Activated CD8-positive, alpha-beta memory T cell treated with anti-CD3 and anti-CD28 coated beads for 1 hour (primary cell): ENCODE measurements around the gene SUSD6.
"Not testable (repeated sequence)": the region's sequence is repeated elsewhere in the genome, so short reads cannot be mapped to it uniquely, and the experiment has no call there.

Source experiments
- DNase-seq, 2 donors: peaks; one replicate each; pipeline ENCODE4 v3.0.0-alpha.2; 2020; ENCODE audit warnings: low read depth in 1 of 2; ENCODE audit errors: extremely low read depth in 1 of 2

Gene SUSD6

DNA sequence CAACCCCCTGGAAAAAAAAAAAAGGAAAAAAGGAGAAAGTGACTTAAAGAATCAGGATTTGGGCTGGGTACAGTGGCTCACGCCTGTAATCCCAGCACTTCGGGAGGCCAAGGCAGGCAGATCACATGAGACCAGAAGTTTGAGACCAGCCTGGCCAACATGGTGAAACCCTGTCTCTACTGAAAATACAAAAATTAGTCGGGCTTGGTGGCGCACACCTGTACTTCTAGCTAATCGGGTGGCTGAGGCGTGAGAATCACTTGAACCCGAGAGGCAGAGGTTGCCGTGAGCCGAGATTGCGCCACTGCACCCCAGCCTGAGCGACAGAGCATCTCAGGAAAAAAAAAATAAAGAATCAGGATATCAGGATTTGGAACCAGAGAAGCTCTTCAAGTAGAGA lies 36.2 kb downstream of the SUSD6 start:
- DNase-seq: not testable (repeated sequence)

DNA sequence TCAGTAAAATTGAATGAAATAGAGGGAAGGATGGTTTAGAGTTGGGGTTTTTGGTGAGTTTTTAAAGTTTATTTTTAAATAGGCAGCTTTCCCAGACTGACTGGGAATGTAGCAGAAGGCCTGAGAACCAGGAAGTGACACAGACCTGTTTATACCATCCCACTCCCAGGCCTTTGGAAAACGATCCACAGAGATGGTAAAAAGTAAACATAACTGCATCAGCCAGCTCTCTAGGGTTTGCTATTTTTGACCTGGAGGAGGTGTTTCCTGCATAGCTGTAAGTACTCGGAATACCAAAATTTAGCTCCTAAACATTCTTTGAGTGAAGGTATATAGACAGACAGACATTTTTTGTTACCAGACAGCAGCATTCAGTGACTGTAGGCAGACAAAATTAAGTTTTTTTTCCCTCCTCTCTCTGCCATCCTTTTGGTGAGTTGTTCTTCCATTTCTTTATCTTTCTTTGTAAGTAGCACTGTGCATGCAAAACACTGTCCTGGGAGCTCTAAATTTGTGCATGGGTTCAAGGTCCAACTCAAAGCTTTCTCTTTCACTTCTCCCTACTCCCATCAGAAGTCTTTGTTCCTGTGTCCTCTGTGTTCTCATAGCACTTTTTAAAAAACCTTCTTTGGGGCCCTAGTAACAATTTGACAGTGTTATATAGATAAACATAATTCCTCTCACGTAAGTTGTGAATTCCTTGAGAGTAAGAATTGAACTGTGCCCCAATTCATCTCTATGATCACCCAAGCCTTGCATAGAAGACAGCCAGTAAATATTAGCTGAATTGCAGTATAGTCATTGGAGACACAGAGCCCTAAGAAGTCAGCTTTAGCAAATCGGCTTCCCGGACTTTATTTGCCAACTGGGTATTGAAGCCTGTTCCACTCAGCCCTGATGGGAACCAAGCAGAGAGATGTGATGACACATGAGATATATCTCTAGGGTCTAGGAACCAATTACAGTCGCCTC lies 37.4 kb downstream of the SUSD6 start:
- no peak for DNase-seq

DNA sequence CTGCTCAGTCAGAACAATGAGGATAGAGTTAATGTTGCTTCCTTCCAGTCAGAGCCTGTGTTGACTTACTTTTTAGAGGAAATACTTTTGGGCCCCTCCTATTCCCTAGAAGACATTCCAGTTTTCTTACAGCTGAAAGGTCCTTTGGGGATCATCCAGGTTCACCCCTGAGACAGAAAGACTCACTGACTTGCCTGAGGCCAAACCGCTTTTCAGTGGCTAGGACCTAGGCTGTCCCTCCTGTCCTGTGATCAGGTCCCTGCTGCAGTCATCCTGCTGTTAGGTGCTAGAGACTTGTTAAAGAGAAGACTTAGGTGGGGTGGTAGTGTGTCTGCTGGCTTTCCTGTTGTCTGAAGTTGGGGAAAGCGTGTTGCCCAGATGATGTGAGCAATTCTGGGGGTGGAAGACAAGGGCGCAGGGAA lies 39.6 kb downstream of the SUSD6 start:
- DNase-seq: no peak

DNA sequence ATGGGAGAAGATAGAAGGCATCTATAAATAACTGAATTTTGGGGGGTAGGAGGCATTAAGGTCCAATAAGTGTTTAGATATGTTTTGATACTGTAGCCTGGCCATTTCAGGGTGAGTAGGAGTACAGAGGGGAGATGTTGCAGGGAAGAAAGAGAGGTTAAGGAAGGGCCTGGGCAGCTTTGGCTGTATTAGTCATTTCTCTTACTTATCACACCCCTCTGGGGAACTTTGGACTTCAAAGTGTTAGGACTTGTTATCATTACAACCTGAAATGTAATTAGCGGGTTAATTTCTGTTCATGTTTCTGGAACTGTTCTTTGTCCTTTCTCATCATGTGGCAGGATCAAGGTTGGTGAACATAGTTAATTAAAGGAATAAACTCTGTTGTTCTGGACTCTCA lies 40.3 kb downstream of the SUSD6 start:
- no peak for DNase-seq

DNA sequence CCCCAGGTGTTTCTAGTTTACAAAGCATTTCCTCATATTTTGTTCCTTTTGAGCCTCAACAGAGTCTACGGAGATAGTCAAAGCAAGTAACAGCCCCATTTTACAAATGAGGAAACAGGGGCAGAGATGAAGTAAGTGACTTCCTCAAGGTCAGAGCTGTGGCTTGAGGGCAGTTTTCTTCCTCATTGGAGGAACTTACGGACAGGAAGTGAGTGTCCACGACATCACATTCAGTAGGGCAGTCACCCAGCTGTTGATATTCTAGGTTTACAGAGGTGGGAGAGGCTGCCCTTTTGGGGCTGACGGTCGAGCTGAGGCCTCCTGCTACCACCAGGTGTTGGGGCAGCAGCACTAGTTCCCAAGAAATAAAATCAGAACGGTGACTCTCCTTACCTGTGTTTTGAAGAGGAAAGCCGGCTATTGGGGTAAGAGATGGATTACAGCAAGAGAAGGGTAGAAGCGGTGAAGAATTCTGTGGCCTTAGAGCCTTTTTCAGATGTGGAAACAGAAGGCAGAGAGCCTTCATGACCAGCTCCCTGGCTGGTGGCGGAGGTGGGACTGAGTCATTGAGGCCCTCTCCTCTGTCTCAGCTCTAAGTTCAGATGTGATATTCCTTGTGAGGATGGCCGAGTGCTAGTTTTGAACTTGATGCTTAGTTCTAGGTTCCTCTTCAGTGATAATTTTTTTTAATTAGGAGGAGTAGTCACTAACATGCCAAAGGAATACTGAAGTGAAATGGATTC lies 41.7 kb downstream of the SUSD6 start:
- DNase-seq: no peak

DNA sequence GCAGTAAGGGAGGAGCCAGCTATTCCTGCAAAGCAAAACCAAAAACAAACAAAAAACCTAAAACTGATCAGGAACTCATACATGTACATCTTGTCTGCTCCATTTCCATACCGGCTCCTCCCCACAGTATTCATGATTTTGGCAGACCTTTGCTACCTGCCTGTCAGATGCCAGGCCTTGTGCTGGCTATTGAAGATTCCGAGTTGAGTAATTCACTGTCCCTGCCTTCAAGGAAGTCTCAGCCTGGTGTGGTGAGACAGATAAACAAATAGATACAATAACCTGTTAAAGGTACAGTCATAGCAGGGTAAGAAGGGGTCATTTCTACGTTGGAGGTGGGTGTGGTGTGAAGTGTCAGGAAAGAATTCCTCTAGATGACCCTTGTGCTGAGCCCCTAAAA lies 42.7 kb downstream of the SUSD6 start:
- no peak for DNase-seq

DNA sequence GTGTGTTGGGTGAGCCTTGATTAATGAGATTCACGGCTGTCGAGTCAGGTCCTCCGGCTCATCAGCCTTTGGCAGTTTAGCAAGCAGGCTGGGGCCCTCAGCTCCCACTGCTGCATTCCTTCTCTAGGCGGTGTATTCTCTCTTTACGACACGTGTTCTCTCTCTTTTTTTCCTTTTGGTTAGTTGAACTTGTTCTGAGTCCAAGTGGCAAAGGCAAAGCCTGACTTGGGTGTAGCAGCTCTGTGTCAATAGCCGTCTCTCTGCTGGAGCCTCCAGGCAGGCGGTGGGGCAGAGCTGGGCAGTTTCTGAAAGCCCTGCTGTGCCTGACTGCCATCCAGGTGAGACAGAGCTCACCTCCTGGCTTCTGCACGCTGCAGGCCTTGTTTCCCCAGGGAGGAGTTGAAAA lies 46.6 kb downstream of the SUSD6 start:
- no peak for DNase-seq

DNA sequence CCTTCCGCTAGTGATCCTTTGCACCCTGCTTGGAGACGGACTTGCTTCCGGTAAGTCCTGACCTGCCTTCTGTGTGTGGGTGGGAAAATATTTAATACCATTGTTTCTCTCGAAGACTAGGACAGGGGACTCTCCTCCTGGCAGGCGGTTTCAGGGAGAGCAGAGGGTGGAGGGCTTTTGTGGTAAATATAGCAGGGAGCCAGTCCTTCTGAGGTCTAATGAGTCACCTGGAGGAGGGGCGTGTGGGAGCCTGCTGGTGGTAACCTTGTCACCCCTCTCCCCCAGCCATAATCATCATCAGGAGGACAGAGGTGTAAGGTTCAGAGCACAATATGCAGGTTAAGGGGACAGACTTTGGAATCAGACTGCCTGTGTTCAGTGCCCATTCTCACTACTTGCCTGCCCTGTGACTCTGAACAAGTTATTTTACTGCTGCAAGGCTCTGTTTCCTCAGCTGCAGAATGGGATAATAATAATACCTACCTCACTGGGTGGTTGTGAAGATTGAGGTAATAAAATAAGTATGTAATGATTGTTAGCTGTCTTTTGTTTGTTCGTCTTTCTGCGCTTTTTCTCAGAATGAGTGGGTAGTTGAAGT lies 47.4 kb downstream of the SUSD6 start:
- no peak for DNase-seq

DNA sequence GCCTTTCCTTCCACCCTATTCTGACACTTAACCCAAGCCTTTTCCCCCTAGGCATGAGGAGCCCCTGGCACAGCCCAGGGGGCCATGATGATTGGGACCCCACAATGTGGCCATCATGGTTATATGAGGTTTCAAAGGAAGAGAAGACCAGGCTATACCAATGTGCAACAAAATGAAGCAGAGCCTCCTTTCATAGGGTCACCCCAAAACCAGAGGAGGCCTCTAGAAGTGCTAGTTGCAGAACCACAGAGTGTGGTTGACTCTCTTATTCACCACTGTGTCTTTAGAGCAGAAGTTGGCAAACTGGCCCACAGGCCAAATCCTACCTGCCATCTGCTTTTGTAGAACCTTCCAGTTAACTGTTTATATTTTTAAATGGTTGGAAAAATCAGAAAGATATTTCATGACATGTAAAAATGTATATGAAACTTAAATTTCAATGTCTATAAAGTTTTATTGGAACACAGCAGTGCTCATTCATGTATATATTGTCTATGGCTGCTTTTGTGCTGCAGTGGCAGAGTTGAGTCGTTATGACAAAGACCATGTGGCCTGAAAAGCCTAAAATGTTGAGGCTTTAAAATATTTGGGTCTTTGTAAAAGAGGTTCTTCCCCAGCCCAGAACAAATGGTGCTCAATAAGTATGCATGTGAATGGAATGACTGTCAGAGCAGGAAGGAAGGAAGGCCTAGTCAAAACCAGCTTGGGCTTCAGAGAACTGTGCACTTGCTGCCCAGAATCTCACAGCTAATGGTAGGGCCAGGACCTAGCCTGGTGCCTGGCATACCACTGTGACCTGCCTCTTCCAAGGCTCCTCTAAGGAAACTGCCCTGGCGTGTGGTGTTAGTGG lies 49.2 kb downstream of the SUSD6 start:
- no peak for DNase-seq

DNA sequence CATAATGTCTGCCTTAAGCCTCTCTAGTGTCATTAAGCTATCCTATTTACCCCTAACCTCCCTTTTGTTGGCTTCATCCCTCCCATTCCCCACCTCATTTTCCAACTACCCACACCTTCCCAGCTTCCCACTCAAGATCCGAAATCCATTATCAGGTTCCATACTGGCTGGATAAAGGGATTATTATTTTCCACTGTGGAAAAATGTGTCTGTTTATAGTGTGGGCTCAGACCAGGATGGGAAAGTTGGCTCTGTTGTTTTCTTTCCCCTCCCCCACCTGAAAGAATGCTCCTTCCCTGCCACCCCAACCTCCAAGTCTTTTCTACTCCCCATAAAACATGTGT lies 49.8 kb downstream of the SUSD6 start:
- no peak for DNase-seq

DNA sequence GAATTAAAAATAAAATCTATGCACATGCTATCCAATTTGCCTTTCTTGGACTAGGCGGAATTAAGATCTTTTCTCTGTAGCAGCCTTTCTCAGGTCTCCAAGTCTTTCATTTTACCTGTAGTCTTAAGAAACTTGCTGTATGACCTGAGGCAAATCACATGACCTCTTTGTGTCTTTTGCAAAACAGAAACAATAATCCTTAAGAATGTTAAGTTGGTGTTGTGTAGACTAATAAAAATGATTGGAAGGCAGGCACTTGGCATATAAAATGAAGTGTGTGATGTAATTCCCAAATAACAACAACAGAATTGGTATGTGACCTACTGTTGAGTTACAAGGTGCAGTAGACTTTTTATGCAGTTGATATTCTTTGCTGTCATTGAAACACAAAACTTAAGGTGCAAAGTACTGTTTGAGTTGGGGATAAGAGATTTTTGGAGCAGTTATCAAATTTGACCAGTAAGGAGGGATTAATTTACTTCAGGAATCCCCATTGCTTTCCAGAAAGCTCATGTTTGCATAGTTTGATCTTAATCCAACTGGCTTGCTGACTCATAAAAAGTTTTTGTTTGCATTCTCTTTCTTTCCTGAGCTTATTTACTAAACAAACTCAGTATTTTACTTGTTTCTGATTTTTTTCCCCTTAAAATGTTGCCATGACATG lies 51.4 kb downstream of the SUSD6 start:
- DNase-seq: no peak

DNA sequence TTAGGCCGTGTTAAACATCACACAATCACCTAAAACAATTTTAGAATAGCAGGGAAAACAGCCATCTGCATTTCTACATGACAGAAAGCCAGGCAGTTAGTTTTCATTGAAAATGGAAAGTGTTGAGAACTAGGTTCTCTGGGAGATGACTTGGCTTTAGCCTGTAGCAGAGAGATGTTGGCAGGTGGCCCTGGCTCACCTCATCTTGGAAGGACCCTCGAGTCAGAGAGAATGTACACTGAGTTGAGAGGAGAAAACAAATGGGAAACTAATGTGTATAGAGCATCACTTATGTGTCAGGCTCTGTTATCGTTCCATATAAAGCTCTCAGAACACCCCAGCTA lies 51.9 kb downstream of the SUSD6 start:
- no peak for DNase-seq

DNA sequence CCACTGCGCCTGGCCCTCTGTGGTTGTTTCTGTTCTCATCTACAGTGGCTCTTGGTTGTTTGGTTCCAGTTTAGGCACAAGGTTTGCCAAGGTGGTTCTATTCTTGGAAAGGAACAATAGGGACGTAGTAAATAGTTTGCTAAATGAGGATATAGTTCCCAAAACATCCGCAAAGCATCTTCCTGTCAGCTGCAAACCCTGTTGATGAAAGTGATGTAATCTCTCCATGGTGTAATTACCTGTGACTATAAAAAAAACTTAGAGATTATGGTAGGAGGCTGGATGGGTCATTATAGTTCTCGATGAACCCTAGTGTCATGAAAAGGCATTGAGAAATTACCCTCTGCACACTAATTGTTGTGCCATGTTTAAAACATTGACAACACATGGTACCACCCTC lies 52.9 kb downstream of the SUSD6 start:
- DNase-seq: no peak

DNA sequence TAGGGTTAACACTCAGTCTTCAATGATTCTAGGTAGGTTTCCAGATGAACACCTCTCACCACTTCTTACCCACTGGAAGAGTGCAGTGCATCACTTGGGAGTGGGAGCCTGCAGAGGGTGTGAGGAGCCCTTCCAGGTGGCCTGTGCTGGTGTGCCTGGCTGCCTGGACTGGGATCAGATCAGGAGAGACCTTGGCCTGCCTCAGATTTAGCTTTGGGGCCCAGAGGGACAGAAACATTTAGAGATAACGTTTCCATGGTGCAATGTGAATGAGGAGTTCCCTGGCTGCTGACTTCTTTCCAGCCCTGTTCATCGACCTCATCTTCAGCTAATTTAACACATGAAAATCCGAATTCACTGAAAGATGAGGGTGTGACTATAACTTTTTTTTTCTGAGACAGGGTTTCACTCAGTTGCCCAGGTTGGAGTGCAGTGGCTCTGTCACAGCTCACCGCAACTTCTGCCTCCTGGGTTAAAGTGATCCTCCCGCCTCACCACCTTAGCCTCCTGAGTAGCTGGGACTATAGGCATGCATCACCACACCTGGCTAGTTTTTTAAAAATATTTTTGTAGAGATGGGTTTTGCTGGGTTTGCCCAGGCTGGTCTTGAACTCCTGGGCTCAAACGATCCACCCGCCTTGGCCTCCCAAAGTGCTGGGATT lies 53.6 kb downstream of the SUSD6 start:
- no peak for DNase-seq

DNA sequence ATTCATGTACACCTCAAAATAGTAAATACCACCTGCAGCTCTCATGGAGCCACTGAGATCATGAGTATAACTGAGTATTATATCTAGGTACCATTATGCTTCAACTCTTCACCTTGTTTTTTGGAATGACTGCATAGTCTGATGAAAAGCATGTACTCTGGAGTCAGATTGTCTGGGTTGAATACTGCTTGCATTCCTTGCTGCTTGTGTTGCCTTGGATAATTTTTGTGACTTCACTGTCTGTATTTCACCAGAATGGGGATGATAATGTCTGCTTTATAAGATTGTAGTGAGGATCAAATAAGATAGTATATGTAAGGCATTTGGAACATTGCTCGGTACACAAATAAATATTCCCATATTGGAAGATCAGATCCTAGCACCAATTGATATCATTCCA lies 54.2 kb downstream of the SUSD6 start:
- no peak for DNase-seq

DNA sequence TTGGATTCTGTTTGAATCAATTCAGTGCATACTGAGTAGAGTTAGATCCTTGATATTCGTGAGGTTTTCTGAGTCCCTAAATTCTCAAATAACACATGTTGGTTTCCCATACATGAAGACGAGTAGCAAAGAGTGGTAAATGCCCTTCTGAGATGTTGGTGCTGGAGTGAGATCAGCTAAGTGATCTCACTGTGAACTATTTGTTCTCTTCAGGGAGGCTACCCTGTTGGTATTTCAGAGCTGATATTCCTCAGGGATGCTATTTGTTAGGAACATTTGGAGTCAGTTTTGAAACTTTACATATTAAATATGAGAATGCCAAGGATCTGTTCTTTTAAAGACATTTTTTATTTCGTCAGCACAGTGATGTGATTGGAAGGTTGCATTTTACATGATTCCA lies 54.7 kb downstream of the SUSD6 start:
- no peak for DNase-seq

DNA sequence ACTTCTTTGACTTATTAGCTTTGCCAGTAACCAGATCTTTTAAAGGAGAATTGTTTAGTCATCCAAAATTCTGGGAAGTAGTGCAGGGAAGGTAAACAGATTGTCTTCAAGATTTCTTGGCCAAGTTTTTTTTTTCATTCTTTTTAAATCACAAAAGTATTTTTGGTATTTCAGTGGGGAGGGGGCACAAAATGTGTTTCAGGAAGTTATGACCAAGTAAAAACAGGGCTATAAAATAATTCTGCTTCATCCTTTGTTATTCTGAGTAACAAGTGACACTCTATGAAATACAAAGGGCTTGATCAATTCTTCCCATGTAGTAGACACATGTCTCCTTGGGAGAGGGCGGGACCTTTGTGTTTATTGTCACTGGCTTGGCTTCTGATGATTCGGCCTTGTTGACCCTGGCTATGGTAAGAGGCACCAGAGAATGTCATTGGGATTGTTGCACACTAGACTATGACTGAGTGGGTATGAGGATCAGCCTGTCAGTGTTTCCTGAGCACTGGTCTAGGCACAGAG lies 55.4 kb downstream of the SUSD6 start:
- DNase-seq: no peak

DNA sequence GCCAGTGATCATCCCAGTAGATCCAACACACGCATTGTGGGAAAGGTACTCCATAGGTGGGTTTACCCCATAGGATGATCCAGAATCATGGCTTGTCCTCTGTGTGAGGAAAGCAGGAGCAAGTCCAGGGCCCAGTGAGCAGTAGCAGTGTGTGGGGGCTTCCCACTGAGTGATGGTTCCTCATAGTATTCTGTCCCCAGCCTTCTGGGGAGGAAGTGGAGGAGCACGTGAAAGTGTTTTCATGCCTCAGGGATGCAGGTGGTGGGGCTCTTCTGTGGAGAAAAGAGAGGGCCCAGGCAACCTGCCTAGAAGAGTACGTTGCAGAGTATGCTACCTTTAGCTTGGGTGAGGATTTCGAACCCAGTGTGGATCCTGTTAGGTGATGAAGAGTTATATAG lies 56.5 kb downstream of the SUSD6 start:
- DNase-seq: no peak

DNA sequence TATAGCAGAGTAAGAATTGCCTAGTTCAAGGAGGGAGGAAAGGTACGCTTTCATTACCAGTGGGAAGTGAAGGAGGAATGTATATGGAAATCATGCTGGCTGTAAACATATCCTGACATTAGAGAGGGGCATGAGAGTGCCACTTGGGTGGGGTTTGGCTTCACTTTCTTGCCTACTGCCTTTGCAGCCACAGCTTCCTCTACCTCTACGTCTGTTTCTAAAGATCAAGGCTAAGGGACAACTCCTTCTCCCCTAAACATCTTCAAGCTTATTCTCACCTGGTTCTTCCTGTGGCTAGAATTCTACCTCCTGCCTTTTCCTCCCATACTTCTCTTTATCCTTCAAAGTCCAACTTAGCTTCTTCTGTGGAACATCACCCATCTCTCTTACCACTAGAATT lies 58.0 kb downstream of the SUSD6 start:
- DNase-seq: no peak

DNA sequence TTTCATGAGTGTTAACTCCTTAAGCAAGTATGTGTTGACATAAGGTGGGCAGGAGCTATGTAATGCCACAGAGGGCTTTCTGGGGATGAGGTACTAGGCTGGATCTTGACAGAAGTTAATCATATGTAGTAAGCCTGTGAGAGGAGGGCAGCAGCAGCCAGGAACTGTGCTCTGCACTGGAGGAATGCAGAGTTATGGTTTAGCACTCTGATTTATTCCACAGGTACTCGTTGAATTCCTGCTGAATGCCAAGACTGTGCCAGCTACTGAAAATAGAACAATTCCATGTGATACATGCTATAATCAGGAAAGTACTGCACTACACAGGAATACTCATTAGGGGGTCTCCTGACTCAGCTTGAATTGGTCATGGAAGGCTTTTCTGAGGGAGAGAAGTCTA lies 58.7 kb downstream of the SUSD6 start:
- no peak for DNase-seq
